T-helper 2 cell treated with Interferon-gamma antibody and Interleukin-4, amounts not matched to agents 5 μg/mL and 100 μg/mL, for 36 hours (primary cell): ENCODE results near the gene WDR41.
"Not testable (repeated sequence)": the region's sequence is repeated elsewhere in the genome, so short reads cannot be mapped to it uniquely, and the experiment has no call there.

Source experiments
- DNase-seq: peaks from one replicate; pipeline ENCODE4 v3.0.0; 2021; ENCODE audit warnings: low spot score
- H3K27ac Mint-ChIP-seq: one replicate; pipeline ENCODE4 v1.8.0; 2021; ENCODE audit warnings: mild to moderate bottlenecking, mixed read lengths
- H3K27me3 Mint-ChIP-seq: one replicate; pipeline ENCODE4 v1.8.0; 2021; ENCODE audit warnings: low read depth, mixed read lengths
- H3K36me3 Mint-ChIP-seq: one replicate; pipeline ENCODE4 v1.8.0; 2021; ENCODE audit warnings: low read depth, mixed read lengths
- H3K4me1 Mint-ChIP-seq: one replicate; pipeline ENCODE4 v1.8.0; 2021; ENCODE audit warnings: low read depth, mixed read lengths
- H3K4me3 Mint-ChIP-seq: one replicate; pipeline ENCODE4 v1.8.0; 2022; ENCODE audit warnings: mild to moderate bottlenecking, moderate library complexity, mixed read lengths
- H3K9me3 Mint-ChIP-seq: one replicate; pipeline ENCODE4 v1.8.0; 2021; ENCODE audit warnings: mixed read lengths

WDR41 gene

GRCh38 chr5:77483682-77484081 lies 8.4 kb downstream of the WDR41 start:
- Mint-ChIP-seq H3K36me3 (peaks cover 62% of the 10 kb centered on the region), H3K4me3 (no peak overlapping the region), H3K9me3 (no peaks in the 10 kb centered on the region), H3K27ac (no peak overlapping the region), H3K27me3 (no peaks in the 10 kb centered on the region), H3K4me1 (peaks cover 6% of the 10 kb centered on the region)
- no peak for DNase-seq

- DNase-seq, H3K27me3 Mint-ChIP-seq, H3K4me3 Mint-ChIP-seq, H3K9me3 Mint-ChIP-seq, H3K27ac Mint-ChIP-seq, H3K4me1 Mint-ChIP-seq: not testable (repeated sequence)
- H3K36me3 Mint-ChIP-seq = peaks cover 57% of the 10 kb centered on the region
Measured at GRCh38 chr5:77475041-77475440, 17.1 kb downstream of the WDR41 start.

GRCh38 chr5:77468875-77469274 lies 23.2 kb downstream of the WDR41 start:
- H3K4me3 Mint-ChIP-seq, H3K4me1 Mint-ChIP-seq, H3K27ac Mint-ChIP-seq, H3K27me3 Mint-ChIP-seq, DNase-seq: not testable (repeated sequence)
- H3K36me3 Mint-ChIP-seq = peaks cover 44% of the 10 kb centered on the region
- peaks cover 21% of the 10 kb centered on the region for H3K9me3 Mint-ChIP-seq

GRCh38 chr5:77463905-77464304 lies 28.2 kb downstream of the WDR41 start:
- Mint-ChIP-seq H3K36me3 (peaks cover 18% of the 10 kb centered on the region), H3K27ac (no peak overlapping the region), H3K9me3 (peaks cover 5% of the 10 kb centered on the region), H3K4me1 (peaks cover 9% of the 10 kb centered on the region), H3K27me3 (no peaks in the 10 kb centered on the region), H3K4me3 (no peak overlapping the region)
- no peak for DNase-seq

- H3K27ac Mint-ChIP-seq = no peak overlapping the region
- peaks cover 7% of the 10 kb centered on the region for H3K4me1 Mint-ChIP-seq
- DNase-seq = no peak
- no peaks in the 10 kb centered on the region for H3K27me3 Mint-ChIP-seq
- peaks cover 11% of the 10 kb centered on the region for H3K36me3 Mint-ChIP-seq
- no peak overlapping the region for H3K4me3 Mint-ChIP-seq
- no peaks in the 10 kb centered on the region for H3K9me3 Mint-ChIP-seq
Measured at GRCh38 chr5:77461287-77461686, 30.8 kb downstream of the WDR41 start.

- Mint-ChIP-seq H3K27ac (no peak overlapping the region), H3K9me3 (no peaks in the 10 kb centered on the region), H3K36me3 (peaks cover 27% of the 10 kb centered on the region), H3K4me1 (no peaks in the 10 kb centered on the region), H3K27me3 (no peaks in the 10 kb centered on the region), H3K4me3 (no peak overlapping the region)
- DNase-seq = no peak
Measured at GRCh38 chr5:77454123-77454522, 38.0 kb downstream of the WDR41 start.

- peaks cover 40% of the 10 kb centered on the region for H3K36me3 Mint-ChIP-seq
- no peaks in the 10 kb centered on the region for H3K4me1 Mint-ChIP-seq
- H3K27me3 Mint-ChIP-seq = no peaks in the 10 kb centered on the region
- no peak overlapping the region for H3K27ac Mint-ChIP-seq
- no peak overlapping the region for H3K4me3 Mint-ChIP-seq
- H3K9me3 Mint-ChIP-seq = peaks cover 2% of the 10 kb centered on the region
- no peak for DNase-seq
Measured at GRCh38 chr5:77452351-77452750, 39.8 kb downstream of the WDR41 start.

GRCh38 chr5:77449981-77450380 lies 42.1 kb downstream of the WDR41 start:
- H3K4me1 Mint-ChIP-seq = peaks cover 2% of the 10 kb centered on the region
- no peak overlapping the region for H3K4me3 Mint-ChIP-seq
- no peak for DNase-seq
- H3K9me3 Mint-ChIP-seq = peaks cover 5% of the 10 kb centered on the region
- H3K27ac Mint-ChIP-seq = no peak overlapping the region
- H3K36me3 Mint-ChIP-seq = peaks cover 54% of the 10 kb centered on the region
- no peaks in the 10 kb centered on the region for H3K27me3 Mint-ChIP-seq

GRCh38 chr5:77449277-77449676 lies 42.8 kb downstream of the WDR41 start:
- DNase-seq = no peak
- H3K9me3 Mint-ChIP-seq = peaks cover 5% of the 10 kb centered on the region
- H3K4me1 Mint-ChIP-seq = peaks cover 2% of the 10 kb centered on the region
- peaks cover 57% of the 10 kb centered on the region for H3K36me3 Mint-ChIP-seq
- no peak overlapping the region for H3K4me3 Mint-ChIP-seq
- H3K27me3 Mint-ChIP-seq = no peaks in the 10 kb centered on the region
- no peak overlapping the region for H3K27ac Mint-ChIP-seq

GRCh38 chr5:77448831-77449230 lies 43.3 kb downstream of the WDR41 start:
- H3K36me3 Mint-ChIP-seq = peaks cover 59% of the 10 kb centered on the region
- peaks cover 5% of the 10 kb centered on the region for H3K9me3 Mint-ChIP-seq

GRCh38 chr5:77444356-77444755 lies 47.8 kb downstream of the WDR41 start:
- Mint-ChIP-seq H3K4me3 (no peak overlapping the region), H3K4me1 (peaks cover 2% of the 10 kb centered on the region), H3K27ac (no peak overlapping the region), H3K9me3 (peaks cover 5% of the 10 kb centered on the region), H3K36me3 (peaks cover 52% of the 10 kb centered on the region), H3K27me3 (no peaks in the 10 kb centered on the region)
- DNase-seq = no peak

More at GRCh38 chr5:77448831-77449230, 43.3 kb downstream of the WDR41 start:
- Mint-ChIP-seq H3K4me1 (peaks cover 2% of the 10 kb centered on the region), H3K27ac (no peak overlapping the region), H3K4me3 (no peak overlapping the region), H3K27me3 (no peaks in the 10 kb centered on the region)
- no peak for DNase-seq

- Mint-ChIP-seq H3K4me3 (no peak overlapping the region), H3K27ac (no peak overlapping the region), H3K27me3 (no peaks in the 10 kb centered on the region), H3K9me3 (peaks cover 5% of the 10 kb centered on the region), H3K4me1 (peaks cover 2% of the 10 kb centered on the region), H3K36me3 (peaks cover 47% of the 10 kb centered on the region)
- no peak for DNase-seq
Measured at GRCh38 chr5:77443670-77444069, 48.4 kb downstream of the WDR41 start.

- no peaks in the 10 kb centered on the region for H3K9me3 Mint-ChIP-seq
Measured at GRCh38 chr5:77438071-77438470, 54.0 kb downstream of the WDR41 start.

GRCh38 chr5:77437194-77437593 lies 54.9 kb downstream of the WDR41 start:
- Mint-ChIP-seq H3K27me3 (no peaks in the 10 kb centered on the region), H3K27ac (no peak overlapping the region), H3K36me3 (peaks cover 37% of the 10 kb centered on the region), H3K4me3 (no peak overlapping the region), H3K4me1 (no peaks in the 10 kb centered on the region), H3K9me3 (no peaks in the 10 kb centered on the region)
- DNase-seq = no peak

More at GRCh38 chr5:77438071-77438470, 54.0 kb downstream of the WDR41 start:
- H3K27me3 Mint-ChIP-seq = no peaks in the 10 kb centered on the region
- peaks cover 30% of the 10 kb centered on the region for H3K36me3 Mint-ChIP-seq
- H3K4me3 Mint-ChIP-seq = no peak overlapping the region
- no peak for DNase-seq
- no peaks in the 10 kb centered on the region for H3K4me1 Mint-ChIP-seq
- H3K27ac Mint-ChIP-seq = no peak overlapping the region

- no peak for DNase-seq
- Mint-ChIP-seq H3K4me3 (no peak overlapping the region), H3K27ac (no peak overlapping the region), H3K9me3 (no peaks in the 10 kb centered on the region), H3K4me1 (peaks cover 10% of the 10 kb centered on the region), H3K27me3 (no peaks in the 10 kb centered on the region), H3K36me3 (peaks cover 51% of the 10 kb centered on the region)
Measured at GRCh38 chr5:77431719-77432118, 60.4 kb downstream of the WDR41 start.
